GM21390 (cell line): Measurements from ENCODE around the gene UVRAG.
A peak's percentile ranks its signal among the peaks of the same experiment; 100 is the strongest.

Source experiments
- ATAC-seq: cut with Tn5 transposase; IDR thresholded peaks from one replicate; pipeline ENCODE4 v1.9.1; 2021; ENCODE audit not compliant: unreplicated experiment

The UVRAG gene

DNA sequence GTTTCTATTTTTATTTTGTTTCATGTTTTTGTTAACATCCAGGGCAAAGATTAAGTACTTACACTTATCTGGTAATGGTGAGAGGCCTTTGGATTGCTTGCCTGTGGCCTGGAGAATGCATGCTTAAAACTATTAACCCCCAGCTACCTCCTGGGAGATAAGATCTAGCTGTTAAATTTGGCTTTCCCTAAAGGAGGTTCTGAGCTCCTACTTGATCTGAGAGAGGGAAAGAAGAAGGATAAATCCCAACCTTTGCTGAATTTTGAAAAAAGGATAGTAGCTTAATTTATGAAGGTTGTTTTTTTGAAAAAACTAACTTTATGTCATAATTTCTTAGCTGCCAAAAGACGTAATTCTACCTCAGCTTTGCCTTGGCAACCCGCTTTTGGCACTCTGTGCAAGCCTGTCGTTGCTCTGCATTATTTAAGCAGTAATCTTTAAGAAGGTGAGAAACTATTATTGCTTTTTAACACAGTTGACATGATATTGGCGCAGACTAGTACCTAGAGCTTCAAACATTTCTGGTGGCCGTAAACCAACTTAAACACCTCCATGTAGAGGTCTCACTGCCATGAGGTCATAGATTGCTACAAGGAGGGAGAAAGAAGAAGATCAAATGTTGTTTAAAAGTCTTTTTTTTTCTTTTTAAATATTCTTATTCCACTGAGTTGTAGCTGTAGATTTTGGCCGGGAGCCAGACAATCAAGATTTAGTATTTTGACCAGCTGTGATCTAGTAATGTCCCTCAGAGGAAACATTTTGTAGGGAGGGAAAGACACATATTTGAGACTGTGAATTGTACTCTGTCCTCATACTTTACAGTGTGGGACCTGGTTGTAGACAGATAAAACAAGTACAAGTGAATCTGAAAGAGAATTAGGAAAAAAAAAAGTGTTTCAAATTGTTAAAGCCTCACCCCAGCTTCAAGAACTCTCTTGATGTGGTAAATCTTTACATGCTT, 316.9 kb downstream of the UVRAG start:
- no peak for ATAC-seq

DNA sequence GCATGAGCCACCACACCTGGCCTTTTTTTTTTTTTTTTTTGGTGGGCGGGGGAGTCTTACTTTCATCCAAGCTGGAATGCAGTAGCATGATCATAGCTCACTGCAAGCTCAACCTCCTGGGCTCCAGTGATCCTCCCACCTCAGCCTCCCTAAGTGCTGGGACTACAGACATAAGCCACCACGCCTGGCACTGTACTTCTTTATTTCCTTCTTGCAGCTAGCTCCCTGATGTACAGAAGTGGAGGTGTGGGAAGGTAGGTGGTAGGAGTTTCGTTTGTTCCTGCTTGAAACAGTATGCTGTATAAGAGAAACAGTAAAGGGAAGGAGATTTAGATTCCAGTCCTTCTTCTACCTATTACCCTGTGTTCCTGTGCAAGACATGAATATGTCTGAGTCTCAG, 319.2 kb downstream of the UVRAG start:
- ATAC-seq: no peak

DNA sequence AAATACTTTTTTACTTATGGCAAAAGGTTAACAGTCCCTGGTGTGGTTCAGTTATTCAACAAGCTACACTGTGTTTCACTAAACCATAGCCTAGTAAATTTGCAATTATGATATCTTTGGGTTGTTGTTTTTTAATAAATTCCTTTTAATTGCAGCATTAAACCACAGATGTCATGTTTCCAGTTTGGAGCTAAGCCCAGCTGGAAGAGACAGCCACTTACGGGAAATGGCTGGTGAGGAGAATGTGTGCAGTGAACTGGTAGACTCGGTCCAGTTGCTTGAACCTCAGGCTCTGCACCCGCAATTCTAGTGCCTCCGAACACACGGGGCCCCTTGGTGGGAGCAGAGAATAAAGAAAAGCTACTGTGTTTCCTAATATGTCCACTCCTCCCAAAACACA, 320.5 kb downstream of the UVRAG start:
- ATAC-seq: no peak

DNA sequence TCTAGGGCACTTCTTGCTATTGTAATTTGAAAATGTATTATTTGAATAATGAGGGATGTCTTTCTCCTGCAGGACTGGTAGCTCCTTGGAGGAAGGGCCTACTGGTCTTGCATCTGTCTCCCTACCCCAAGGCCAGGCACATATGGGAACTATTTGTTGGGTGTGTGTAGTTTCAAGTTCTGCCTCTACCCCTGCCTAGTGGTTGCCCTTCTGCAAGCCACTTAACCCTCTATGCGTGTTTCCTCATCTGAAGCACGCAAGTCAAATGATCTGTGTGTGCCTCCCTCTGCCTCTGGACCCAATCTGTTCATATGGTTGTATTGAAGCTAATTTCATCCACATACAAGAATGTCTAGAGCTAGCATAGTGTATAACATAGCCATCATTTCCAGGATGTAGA, 324.3 kb downstream of the UVRAG start:
- ATAC-seq: no peak

DNA sequence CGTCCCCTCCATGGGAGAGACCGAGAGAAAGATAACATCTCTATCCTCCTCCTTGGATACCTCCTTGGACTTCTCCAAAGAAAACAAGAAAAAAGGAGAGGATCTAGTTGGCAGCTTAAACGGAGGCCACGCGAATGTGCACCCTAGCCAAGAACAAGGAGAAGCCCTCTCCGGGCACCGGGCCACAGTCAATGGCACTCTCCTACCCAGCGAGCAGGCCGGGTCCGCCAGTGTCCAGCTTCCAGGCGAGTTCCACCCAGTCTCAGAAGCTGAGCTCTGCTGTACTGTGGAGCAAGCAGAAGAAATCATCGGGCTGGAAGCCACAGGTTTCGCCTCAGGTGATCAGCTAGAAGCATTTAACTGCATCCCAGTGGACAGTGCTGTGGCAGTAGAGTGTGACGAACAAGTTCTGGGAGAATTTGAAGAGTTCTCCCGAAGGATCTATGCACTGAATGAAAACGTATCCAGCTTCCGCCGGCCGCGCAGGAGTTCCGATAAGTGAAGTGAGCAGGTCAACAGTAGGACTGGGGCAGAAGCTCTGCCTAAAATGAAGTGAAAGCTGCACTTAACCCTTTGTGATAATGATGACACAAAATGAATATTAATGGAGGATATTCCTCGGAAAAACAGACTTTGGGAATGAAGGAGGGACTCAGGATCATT, 326.0 kb downstream of the UVRAG start:
- no peak for ATAC-seq

DNA sequence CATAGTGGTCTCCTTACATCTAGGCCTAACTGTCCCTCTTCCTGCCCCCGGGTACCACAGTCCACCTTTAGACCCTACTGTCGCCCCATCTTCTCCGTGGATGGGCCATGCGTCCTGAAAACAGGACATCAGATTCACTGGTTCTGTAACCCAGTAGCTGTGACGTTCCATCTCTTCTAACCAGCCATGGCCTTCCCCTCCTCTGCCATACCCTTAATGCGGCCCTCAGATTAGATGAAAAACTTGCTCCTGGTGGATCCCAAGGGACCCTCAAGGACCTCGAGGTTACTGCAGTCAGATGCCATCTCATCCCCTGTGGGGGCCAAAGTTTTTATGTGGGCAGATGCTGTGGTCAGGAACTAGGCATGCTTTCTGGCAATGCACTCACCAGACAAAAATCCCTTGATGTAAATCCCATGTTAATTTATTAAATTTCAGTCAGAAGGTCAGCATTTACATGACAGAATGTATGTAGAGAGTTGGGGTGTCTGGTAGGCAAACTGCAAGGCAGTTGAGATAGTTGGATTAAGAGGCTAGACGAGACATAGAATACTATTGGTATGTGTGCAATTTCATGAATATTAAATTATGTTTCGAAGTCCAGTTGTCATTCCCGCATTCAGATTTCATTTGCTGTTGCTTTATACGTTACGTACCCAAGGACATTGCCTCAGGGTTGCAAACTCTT, 327.0 kb downstream of the UVRAG start:
- ATAC-seq: no peak

DNA sequence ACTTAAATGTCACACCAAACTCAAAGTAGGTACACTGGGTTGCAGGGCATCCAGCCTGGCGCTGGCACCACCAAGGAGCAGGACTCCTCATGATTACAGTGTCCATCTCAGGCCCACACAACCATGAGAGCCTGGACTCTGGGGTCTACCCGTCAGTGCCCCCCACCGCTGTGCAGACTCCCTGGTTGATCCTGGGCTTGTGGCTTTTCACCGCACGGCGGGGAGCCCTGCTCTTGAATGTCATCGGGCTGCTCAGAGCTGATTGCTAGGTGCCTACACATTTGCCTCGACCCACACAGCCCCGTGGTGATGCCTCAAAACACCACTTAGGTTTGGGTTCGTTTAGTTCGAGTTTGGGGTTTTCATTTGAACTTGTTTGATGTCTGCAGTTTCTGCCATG, 328.3 kb downstream of the UVRAG start:
- ATAC-seq: no peak

DNA sequence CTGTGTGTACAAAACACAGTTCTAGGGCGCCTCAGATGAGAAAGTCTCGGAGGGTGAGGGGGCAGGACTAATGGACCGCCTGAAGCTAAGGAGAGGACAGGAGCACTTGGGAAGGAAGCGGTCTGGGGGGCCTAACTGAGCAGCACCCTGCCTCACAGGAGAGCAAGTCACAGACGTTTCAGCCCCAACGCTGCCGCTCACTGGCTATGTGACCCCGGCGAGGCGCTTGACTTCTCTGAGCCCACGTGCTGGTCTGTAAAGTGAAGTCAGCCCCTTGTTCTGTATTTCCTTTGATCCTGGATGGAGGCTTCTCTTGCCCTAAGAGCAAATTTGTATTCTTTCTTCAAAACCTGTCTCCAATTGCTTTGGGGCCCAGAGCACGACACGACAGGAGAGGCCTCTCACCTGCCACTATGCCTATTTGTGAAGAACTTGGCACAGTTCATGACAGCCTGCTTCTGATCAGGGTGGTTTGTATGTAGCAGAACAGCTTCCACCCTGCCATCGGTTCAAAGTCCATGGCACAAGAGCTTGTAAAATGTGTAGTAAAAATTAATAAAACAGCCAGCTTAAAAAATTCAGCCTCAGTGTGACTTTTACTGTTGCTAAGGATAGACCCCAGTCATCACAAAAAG, 332.2 kb downstream of the UVRAG start:
- no peak for ATAC-seq

DNA sequence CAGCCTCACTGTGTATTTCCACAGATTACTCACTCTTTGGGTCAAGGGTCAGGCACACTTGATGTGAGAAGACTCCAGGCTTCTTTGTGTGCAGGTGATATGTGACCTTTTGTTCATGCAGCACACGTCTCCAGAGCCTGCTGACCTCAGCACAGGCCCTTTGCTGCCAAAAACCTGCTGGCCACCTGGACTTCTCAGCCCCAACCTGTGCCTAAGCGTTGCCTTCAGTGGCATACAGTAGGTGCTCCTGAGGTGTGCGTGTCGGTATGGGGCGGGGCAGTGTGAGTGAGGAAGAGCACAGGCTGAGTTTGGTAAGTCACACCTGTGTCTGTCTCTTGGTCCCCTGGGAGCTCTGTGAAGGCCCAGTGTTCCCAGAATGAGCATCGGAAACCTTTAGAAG, 333.2 kb downstream of the UVRAG start:
- ATAC-seq: no peak

DNA sequence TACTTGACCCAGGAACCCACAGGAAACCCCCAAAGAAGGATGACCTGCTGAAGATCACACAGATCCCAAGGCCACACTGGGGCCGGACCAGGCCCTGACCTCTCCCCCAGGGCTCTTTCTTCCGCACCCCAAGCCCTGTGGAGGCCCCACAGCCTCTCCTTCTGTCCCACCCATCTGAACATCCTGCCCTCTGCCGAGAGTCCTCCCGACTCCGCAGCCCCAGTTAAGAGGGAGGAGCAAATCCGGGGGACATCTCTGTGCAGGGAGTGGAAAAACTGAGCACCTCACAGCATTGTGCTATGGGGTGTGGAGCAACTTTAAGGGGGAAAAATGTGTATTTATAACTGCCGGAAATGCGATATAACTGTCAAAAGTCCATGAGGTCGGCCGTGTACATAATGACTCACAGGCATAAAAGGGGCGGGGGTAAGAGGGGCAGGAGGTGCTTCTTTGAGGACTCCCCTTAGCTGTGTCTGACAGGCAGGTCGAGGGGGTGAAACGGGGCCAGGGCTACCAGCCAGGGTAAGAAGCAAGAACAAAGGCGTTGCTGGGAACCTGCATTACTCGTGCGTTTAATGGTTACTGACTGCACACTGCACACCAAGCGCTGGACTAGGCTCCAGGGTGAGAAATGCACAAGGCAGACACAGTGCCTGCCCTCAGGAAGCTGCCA, 334.1 kb downstream of the UVRAG start:
- ATAC-seq: no peak

DNA sequence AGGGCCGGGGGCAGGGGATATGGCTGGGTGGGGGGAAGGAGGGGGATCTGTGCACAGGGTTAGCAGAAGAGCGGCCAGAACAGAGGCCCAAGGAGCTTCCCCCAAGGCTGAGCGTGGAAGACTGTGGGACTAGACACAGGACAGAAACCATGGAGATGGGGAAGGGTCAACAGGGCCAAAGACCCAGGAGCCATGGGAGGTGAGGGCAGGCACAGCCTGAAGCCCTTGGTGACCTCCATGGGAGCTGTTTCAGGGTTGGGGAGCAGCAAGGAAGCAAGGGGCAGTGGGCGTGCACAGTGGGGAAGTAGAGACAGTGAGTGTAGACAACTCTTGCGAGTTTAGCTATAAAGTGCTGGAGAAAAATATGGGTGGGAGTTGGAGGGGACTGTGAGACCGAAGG, 334.7 kb downstream of the UVRAG start:
- no peak for ATAC-seq

DNA sequence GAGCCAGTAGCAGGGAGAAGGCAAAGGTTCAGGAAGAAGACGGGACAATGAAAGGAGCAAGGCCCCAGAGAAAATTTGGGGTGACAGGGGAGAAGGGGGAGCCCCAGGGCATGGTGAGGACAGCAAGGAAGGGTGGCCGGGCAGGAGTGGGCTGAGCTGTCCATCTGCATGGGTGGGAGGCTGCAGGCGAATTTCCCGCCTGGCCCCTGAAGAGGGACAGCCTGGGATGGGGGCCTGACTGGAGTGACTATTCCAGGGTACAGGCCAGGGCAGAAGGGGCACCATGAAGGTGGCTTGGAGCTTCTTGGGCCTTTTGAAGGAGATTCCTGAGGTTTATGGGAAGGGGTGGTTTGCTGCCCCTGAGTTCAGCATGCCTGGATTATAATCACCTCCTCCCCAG, 335.1 kb downstream of the UVRAG start:
- no peak for ATAC-seq

DNA sequence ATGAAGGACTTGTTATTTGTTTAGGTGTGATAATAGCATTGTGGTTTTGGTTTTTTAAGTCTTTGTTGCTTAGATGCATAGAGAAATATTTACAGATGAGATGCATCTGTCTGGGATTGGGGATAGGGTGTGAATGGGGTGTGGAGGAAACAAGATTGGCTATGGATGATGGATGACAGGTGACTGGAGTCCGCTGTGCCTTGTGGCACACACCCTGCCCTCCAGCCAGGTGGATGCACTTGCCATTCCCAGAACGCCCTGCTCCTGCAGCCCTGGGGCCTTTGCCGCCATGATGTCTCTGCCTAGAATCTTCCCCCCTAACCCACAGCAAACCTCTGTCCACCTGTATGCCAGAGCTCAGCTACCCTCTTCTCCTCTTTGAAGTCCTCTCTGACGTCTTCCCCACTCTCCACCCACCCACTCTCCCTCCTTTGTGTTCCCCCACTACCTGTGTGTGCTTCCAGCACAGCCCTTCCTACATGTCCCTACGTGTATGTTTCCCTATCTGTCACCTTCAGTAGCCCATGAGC, 336.6 kb downstream of the UVRAG start:
- no peak for ATAC-seq

DNA sequence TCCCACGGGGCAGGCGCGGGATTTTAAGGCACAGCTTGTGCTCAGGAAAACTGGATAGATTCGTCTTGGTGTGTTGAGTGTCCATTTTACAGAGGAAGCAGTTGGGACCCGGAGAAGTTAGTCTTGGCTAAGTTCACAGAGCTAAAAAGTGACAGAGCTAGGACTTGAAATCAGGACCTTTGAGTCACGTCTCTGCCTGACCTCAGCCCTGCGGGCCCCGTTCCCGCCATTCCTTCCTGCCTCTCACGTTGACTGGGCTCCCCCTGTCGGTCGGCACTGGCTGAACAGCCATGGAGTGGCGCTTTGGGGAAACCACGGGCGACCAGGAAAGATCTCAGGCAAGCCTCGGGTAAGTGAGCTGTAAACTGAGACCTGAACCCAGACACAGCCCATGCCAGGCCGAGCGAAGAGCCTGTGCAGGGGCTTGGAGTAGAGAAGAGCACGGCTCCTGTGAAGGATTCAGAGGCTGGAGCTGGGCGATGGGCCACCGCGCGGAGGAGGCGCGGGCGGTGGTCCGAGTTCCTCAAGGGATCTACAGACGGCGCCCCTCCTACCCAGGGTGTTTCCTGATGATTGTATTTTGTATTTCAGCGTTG, 337.2 kb downstream of the UVRAG start:
- ATAC-seq: peak; percentile 67

DNA sequence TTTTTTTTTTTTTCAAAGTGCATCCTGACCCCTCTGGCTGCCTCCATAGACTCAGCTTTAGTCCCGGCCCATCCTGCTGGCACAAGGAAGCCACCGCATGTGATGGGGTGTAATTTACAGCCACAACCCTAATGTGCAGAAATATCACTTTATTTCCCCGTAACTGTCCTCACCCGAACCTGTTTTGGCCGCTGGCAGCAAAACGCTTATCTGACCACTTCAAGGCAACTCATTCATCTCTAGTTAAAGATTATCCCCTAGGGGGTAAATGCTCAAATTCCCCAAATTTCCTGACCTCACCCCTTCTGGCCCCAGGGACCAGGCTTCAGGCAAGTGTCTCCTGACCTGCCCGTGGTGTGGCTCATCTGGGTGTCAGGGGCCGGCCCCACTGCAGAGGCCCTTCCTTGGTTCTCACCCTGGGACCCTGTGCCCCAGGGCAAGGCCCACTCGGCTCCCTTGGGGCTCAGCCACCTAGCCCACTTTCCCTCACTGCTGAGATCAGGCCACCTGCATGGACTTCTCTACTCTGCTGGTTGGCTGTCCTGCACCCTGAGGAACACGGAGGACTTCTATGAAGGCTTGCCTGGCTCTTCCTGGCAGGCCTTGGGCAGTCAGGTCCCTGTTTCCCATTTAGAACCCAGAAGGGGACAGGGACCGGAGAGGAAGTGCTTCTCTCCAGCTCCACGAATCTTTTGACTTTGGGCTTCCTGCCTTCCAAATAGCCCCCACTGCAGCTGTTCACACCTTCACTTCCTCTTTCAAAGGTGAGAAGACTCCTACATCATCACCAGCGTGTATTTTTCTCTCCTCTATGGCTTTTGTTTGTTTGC, 337.9 kb downstream of the UVRAG start:
- ATAC-seq: peak; percentile 56

DNA sequence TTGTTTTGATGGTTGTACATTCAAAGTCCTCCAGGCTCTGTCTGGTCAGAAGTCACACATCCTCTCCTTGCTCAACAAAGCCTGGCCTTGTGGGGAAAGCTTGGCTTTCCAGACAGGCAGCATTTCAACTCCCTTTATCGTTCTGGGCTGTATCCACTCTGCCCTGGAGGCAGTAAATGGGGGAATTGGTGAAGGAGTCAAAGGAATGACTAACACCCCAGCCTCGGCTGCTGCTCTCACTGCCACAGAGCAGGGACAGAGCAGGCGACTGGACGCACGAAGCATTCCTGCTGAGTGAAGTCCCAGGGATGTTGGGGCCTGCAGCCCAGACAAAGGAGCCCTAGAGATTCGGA, 338.5 kb downstream of the UVRAG start:
- ATAC-seq: no peak

DNA sequence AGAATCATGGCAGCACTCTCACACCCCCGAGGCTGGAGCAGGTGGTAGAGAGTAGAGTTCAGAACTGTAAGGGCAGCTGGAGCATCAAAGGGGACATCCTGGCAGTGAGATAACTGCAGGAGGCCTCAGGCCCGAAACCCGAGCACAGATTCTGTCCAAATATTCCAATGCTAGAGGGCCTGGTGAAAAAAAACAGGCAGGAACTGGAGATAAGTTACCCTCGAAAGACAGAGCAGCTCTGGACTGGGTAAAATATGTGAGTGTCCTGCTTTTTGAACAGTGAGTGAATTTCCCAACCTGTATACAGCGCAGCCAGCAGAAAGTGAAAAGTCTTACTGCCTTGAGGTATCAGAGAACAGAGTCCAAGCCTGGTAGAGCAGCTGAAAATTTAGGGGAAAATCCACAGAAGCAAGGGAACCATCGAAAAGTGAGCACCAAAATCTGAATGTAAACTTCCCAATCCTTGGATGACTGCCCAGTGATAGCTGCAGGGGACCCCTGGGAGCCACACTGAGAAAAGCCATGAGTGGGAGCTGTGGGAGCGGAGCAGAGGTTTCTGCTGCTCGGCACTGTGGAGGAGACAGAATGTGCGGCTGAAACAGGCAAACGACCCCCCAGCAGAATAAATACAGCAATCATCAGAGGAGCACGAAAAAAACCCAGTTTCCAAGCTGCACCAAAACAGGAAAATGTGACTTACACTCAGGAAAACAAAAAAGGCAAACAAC, 340.7 kb downstream of the UVRAG start:
- no peak for ATAC-seq

DNA sequence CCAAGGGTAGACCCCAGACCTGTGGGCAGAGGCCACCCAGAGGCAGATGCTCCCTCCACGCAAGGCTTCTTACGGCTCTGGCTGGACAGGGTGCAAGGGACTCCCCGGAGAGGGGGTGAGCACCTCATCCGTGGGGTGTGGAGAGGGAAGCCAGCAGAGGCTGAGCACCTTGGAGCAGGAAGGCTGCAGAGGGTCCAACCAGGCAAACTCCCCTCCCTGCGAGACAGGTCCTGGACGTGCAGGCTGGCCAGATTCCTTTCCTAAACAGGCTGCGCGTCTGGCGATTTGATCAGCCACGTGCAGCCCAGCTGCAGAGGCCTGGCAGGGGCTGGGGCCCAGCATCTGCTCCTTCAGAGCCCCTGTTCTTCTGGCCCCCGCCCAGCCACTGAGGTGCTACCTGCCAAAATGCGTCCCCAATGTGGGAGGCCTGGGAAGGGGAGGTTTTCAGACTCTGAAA, 342.0 kb downstream of the UVRAG start:
- no peak for ATAC-seq

DNA sequence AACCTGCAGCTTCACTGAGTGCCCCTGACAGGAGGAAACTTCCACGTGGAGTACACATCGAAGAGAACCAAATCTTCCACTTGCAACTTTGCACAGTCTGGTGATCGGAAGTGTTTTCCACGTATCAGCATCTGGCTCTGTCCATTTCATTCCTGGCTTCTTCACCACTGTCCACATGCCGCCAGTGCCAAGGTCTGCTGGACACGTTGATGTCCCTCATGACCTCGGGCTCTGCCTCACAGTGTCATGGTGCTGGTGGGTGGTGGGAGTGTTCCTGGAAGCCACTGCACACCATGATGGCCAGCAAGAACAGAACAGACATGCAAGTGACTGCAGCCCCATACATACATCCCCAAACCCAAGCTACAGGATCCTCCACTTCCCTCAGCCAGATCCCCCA, 342.9 kb downstream of the UVRAG start:
- ATAC-seq: no peak
